HEK293 (cell line): Measurements from ENCODE around the gene IGF1R.

Source experiments
- BCL11A ChIP-seq: fragments of 450-650 bp; formaldehyde crosslinking; IDR thresholded peaks from 2 replicates; pipeline ENCODE4 v1.5.1; 2016; ENCODE audit warnings: low read depth, missing biosample characterization, missing genetic modification characterization
- CTCF ChIP-seq: fragments of 450-650 bp; formaldehyde crosslinking; IDR thresholded peaks from 2 replicates; pipeline ENCODE4 v1.5.1; 2016; ENCODE audit warnings: missing biosample characterization, missing genetic modification characterization
- GLI4 ChIP-seq: fragments of 450-650 bp; formaldehyde crosslinking; IDR thresholded peaks from 2 replicates; pipeline ENCODE4 v1.5.1; 2016; ENCODE audit warnings: missing biosample characterization, missing genetic modification characterization
- HOXC10 ChIP-seq: sonication (generic); formaldehyde crosslinking; IDR thresholded peaks from 2 replicates; pipeline ENCODE4 v1.8.1; 2023; ENCODE audit warnings: mild to moderate bottlenecking, missing genetic modification reagents
- YY1 ChIP-seq: fragments of 450-650 bp; formaldehyde crosslinking; IDR thresholded peaks from 2 replicates; pipeline ENCODE4 v1.5.1; 2018; ENCODE audit warnings: missing biosample characterization, missing genetic modification characterization
- ZFP69B ChIP-seq: fragments of 450-650 bp; formaldehyde crosslinking; IDR thresholded peaks from 2 replicates; pipeline ENCODE4 v1.5.1; 2016; ENCODE audit warnings: missing biosample characterization, missing genetic modification characterization
- ZNF138 ChIP-seq: fragments of 450-650 bp; formaldehyde crosslinking; IDR thresholded peaks from 2 replicates; pipeline ENCODE4 v1.5.1; 2016; ENCODE audit warnings: missing biosample characterization, missing genetic modification characterization, borderline replicate concordance
- ZNF274 ChIP-seq, 2 experiments: fragments of 200-500 bp in 1 of 2; fragments of 450-650 bp in 1 of 2; sonication (Bioruptor generic) in 1 of 2; formaldehyde crosslinking in 1 of 2; IDR thresholded peaks; 2 replicates each; pipeline versions ENCODE4 v1.5.1 to v1.6.1; 2014 to 2016; ENCODE audit warnings: borderline replicate concordance in 1 of 2, inconsistent platforms in 1 of 2, low read length in 1 of 2, missing biosample characterization in 1 of 2, missing genetic modification characterization in 1 of 2
- ZNF350 ChIP-seq: fragments of 450-650 bp; formaldehyde crosslinking; IDR thresholded peaks from 2 replicates; pipeline ENCODE4 v1.5.0; 2017; ENCODE audit warnings: missing biosample characterization, mild to moderate bottlenecking, missing genetic modification characterization
- ZNF610 ChIP-seq: fragments of 450-650 bp; formaldehyde crosslinking; IDR thresholded peaks from 2 replicates; pipeline ENCODE4 v1.5.1; 2016; ENCODE audit warnings: missing biosample characterization, missing genetic modification characterization, borderline replicate concordance
- ZNF677 ChIP-seq: fragments of 450-650 bp; IDR thresholded peaks from 2 replicates; pipeline ENCODE4 v1.5.0; 2018; ENCODE audit warnings: missing biosample characterization, mild to moderate bottlenecking, missing genetic modification characterization, moderate library complexity
- ZNF777 ChIP-seq: fragments of 450-650 bp; formaldehyde crosslinking; IDR thresholded peaks from 2 replicates; pipeline ENCODE4 v1.5.1; 2017; ENCODE audit warnings: missing biosample characterization, missing genetic modification characterization, borderline replicate concordance
- ZNF792 ChIP-seq: fragments of 450-650 bp; formaldehyde crosslinking; IDR thresholded peaks from 2 replicates; pipeline ENCODE4 v1.5.1; 2016; ENCODE audit warnings: missing biosample characterization, missing genetic modification characterization
- TF ChIP-seq, protein P1 (sequence below): fragments of 450-650 bp; formaldehyde crosslinking; IDR thresholded peaks from 2 replicates; pipeline ENCODE4 v1.5.1; 2016; ENCODE audit warnings: missing biosample characterization, missing genetic modification characterization

DNA sequence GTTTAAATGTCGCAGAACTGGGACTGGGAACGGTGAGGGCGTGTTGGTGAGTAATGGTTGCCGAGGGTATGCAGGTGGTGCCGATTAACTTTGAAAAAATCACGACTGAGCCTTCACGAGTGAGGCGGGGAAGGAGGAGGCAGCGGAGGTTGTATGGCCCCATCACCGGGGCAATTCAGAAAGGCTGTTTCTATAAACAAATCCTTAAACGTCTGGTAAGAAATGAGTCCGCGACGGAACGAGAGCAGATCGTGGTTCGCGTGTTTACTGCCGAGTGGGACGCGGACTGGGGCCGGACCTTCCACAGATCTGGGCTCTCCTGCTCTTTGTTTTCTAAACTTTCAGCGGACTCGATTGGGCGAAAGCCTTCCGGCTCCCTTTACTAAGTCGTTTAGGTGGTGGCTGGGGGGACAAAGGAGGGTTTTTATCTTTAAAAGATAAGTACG is 2.7 kb downstream of the IGF1R start:
- TF ChIP-seq CTCF (tag by site-specific recombination) (no peak), ZNF792 (tag by site-specific recombination) (peak; percentile 99), GLI4 (tag by site-specific recombination) (no peak), HOXC10 (CRISPR knock-in tag) (no peak), BCL11A (tag by site-specific recombination) (no peak), ZNF350 (tag by site-specific recombination) (no peak), ZNF138 (tag by site-specific recombination) (no peak), YY1 (tag by site-specific recombination) (peak; percentile 37; the same call in 1 of the 2 replicates), ZNF677 (tag by site-specific recombination) (no peak), ZNF610 (no peak), ZFP69B (0 out of 2 replicates have a peak, but pooled peaks have one; percentile 0), ZNF274 (IDR thresholded peaks at IDR 0.05; ENCODE audit: low read length) (no peak), ZNF274 (tag by site-specific recombination; IDR thresholded peaks at IDR 0.05; ENCODE audit: borderline replicate concordance) (no peak), ZNF777 (no peak)
- TF ChIP-seq, protein P1, sequence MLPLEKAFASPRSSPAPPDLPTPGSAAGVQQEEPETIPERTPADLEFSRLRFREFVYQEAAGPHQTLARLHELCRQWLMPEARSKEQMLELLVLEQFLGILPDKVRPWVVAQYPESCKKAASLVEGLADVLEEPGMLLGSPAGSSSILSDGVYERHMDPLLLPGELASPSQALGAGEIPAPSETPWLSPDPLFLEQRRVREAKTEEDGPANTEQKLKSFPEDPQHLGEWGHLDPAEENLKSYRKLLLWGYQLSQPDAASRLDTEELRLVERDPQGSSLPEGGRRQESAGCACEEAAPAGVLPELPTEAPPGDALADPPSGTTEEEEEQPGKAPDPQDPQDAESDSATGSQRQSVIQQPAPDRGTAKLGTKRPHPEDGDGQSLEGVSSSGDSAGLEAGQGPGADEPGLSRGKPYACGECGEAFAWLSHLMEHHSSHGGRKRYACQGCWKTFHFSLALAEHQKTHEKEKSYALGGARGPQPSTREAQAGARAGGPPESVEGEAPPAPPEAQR (tag by site-specific recombination), result no peak
